Measurements from ENCODE around the gene ITGA8.

GRCh38 chr10:15539262-15539661, 180.5 kb downstream of the ITGA8 start:
- TF ChIP-seq, protein P1, sequence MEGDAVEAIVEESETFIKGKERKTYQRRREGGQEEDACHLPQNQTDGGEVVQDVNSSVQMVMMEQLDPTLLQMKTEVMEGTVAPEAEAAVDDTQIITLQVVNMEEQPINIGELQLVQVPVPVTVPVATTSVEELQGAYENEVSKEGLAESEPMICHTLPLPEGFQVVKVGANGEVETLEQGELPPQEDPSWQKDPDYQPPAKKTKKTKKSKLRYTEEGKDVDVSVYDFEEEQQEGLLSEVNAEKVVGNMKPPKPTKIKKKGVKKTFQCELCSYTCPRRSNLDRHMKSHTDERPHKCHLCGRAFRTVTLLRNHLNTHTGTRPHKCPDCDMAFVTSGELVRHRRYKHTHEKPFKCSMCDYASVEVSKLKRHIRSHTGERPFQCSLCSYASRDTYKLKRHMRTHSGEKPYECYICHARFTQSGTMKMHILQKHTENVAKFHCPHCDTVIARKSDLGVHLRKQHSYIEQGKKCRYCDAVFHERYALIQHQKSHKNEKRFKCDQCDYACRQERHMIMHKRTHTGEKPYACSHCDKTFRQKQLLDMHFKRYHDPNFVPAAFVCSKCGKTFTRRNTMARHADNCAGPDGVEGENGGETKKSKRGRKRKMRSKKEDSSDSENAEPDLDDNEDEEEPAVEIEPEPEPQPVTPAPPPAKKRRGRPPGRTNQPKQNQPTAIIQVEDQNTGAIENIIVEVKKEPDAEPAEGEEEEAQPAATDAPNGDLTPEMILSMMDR (IDR thresholded peaks at IDR 0.05): no peak
- no peak for TF ChIP-seq POLR2A (IDR thresholded peaks at IDR 0.05)
